ENCODE measurements around the gene CDH23.

CDH23 gene

DNA sequence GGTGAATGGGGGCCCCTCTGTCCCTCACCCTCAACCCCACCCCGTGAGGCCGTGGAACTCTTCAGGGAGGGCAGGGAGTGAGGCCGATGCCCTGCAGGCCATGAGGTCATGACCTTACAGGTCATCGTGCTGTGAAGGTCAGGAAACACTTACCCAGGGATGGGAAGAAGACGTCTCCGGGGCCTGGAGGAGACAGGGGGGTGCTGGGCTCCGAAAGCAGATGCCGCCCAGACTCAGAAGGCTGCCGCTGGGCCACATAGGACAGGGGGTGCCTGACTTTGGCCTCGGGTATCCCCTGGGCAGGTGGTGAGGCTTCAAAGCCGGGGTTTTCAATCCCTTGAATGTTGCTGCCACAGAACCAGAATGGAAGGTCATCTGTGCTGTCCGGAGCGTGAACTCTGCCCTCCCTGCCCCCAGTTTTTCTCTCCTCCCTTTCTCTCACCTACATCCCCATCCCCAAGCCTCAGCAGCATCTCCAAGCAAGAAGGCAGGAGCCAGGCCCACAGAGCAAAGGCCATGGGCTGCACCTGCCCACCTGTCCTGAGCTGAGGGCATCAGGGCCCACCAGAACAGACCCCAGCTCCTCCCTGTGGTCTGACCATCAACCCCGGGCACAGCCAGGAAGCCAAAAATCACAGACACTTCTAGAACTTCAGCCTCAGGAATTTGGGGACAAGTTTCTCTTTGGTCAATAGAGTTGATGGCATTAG is 354.9 kb downstream of the CDH23 start:
- DNase-seq, result no peak

DNA sequence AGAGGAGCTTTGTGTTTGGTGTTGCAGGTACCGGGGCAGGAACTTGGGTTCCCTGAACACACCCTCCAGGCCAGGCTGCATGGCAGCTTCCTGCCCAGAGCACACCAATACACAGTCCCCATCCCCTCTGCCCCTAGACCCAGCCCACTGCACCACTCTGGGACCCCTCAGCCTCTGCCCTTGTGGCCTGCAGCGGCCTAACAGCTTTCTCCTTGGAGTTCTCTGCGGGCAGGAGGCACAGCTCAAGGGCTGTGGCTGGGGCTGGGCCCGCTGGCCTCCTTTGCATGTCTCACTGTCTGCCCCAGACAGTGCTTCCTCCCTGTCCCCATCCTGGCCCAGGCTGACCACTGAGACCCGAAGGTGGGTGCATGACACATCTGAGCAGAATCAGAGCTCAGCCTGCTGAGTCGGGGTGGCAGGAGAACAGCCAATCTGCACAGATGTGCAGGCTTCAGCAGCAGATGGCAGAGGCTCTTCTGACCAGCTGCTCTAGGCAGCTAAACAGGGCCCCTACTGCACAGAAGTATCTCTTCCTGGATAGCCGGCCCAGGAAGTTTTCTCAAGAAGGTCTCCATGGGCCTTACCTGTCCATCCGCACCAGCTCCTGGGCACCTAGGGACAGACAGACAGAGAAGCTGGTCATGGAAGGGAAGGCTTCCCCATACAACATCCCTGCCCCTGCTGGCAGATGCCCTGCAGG is 355.8 kb downstream of the CDH23 start:
- no peak for DNase-seq

DNA sequence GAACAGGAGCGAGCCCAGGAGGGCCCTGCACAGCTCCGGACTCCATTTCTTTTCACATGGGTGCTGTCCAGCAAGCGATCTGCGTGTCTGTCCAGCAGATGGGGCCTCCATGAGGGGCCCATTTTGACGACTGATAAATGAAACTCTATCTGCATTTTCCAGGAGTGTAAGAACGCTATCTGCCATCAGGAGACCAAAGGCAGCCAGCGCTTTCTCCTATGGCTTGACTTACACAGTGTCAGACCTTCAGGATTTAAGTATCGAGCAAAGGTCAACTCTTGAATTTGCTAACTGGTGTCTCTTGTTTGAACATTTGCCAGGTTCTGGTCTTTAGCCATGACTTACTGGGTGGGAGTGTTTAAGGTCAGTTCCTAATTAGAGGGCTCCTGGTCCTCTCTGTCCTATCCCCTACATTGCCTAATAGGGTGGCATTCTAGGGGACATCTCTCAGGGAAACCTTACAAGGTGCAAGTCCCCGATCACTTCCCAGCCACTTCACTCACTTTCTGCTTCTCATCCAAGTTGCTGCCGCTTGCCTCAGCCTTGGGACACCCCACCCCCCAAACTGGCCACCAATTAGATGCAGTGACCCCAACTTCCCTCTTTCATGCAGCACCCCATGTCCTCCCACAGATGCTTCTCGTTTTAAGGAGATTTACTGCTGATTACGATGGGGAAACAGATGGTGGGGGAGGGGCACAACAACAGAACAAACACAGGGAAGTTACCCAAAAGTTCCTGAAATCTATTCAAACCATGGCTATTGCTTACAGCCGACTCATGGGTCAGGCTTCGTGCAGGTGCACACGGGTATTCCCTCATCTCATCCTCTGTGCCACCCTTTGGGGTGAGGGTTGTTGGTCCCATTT is 356.6 kb downstream of the CDH23 start:
- no peak for DNase-seq

DNA sequence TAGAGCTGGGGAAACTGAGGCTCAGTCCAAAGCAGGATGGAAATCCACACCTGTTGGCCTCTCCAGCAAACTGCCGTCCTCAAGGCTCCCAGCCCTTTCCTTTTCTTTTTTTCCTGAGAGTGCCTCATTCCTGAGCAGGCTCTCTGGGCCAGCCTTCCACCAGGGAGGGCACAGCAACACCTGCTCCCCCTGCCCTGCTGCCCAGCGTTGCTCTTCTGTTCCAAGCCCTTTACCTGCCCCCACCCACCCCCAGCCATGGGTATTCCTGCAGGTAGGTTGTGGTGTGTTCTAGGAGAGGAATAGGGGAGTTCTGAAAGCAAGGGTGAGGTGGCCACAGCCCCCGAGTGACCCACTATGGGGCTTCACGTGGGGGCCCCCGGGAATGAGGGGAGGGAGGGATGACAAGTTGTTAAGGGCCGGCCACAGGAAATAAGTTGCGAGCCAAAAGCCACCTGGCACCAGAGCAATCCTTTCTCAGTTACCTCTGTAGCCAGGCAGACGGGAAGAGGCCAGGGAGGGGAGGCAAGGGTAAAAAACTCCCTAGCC is 357.3 kb downstream of the CDH23 start:
- no peak for DNase-seq

DNA sequence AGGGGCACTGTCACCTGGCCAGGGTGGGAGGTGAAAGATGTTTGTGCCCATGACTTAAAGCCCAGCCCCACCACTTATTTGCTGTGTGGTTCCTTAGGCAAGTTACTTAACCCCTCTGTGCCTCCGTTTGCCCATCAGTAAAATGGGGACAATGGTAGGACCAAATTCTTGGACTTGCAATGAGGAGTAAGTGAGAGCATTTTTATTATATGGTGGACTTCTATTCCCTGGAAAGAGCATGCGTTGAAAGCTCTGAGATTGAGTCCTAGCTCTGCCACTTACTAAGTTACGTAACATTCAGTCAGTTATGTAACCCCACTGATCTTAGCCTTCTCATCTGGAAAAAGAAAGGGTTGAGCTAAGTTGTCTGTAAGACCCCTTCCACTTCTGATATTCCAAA is 357.8 kb downstream of the CDH23 start:
- no peak for DNase-seq

DNA sequence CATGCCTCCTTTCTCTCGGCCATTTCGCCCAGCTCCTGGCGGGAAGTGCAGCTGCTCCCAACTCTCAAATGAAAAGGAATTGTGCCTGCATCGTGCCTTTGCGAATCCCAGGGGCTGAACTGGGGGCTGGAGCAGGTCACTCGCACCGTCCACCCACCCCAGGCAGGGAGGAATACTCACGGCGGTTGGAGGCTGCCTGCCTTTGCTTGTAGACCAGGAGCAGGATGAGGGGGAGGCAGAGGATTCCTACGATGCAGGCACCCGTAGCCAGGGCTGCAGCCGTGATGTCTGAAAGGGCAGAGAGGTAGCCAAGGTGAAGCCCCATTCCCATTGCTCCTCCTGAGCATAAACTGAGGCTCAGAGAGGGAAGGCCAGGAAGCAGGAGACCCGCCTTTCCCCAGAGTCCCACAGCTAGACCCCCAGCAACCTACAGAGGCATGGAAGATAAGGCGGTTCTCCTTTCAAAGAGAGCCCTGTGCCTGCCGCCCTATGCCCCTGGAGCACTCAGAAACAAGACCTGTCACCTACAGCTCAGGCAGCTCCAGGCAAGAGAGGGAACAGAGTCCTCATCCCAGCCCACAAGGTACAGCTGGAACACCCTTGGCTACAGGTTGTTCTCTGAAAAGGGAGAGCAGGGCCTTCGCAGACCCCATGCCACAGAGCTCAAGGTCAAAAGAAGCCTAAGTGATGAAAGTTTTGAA is 358.6 kb downstream of the CDH23 start:
- DNase-seq, result no peak

DNA sequence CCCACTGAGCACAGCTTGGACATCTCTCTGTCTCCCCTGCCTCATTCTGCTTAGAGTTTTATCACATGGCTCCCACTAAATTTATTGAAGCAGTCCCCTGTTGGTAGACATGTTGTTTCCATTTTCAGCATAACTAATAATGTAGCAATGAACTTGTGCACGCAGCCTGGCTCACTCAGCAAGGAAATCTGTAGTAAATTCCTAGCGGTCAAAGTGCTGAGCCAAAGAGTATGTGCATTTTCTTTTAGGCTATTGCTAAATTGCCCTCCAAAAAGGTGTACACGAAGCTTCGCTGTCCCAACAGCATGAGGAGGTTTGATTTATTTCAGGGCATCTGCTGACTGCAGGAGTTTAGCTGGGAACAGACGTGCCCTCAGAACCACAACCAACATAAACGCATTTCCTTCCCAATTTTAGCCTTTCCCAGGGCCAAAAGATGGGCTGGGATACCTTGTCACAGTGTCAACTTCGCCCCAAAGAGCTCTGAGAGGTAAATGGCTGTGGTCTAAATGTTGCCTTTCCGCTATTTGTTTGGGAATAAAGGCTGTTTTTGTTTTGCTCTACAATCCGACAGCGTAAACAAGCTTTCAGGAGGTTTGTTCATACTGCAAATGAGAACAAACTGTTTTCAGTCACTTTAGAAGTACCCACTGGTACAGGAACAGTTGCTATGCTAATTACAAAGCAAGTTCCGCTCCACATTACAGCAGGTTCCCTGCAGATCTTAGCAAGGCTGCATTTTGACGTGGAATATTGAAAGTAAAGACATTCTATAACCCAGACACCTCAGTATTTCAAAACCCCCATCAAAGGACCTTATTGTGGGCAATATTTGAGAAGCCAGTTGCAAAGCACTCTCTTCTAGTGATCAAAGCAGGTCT is 359.8 kb downstream of the CDH23 start:
- DNase-seq, result no peak

DNA sequence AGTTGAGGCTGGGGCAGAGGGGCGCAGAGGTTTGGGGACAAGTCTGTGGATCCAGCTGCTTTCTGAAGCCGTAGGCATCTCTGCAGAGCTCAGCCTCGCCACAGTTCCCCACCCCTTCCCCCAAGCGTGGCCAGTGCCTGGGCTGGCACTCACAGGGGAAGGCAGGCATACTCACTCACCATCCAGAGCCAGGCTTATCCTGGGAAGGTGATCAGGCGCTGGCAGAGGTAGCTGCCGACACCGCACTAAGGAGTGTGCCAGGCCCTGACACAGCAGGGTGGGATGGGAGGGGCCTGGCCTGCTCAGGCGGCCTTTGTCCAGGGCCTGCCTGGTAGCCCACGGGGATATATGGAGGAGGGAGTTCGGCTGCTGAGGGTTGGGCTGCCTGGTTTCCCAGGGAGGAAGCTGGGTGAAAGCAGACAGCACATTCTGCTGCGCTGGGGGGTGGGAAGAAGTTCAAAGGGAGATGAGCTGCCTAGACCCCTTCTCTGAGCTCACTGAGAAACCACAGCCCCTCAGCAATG is 360.7 kb downstream of the CDH23 start:
- DNase-seq, result no peak

DNA sequence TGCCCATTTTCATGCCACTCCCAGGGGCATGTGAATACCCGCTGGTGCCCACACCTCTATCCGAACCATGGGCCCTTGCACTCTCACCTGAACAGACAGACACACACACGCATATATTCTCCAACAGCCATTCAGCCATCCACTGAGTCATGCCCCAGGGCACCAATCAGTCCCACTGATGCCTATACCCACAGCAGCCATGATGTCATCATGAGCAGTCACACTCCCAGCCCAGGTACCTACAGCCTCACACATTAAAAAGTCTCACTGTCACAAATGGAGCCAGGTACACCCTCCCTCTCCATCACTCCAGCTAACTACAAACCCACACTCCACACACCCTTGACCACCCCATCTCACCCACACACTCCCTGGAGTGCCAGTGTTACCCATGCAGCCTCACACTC is 364.4 kb downstream of the CDH23 start:
- no peak for DNase-seq

DNA sequence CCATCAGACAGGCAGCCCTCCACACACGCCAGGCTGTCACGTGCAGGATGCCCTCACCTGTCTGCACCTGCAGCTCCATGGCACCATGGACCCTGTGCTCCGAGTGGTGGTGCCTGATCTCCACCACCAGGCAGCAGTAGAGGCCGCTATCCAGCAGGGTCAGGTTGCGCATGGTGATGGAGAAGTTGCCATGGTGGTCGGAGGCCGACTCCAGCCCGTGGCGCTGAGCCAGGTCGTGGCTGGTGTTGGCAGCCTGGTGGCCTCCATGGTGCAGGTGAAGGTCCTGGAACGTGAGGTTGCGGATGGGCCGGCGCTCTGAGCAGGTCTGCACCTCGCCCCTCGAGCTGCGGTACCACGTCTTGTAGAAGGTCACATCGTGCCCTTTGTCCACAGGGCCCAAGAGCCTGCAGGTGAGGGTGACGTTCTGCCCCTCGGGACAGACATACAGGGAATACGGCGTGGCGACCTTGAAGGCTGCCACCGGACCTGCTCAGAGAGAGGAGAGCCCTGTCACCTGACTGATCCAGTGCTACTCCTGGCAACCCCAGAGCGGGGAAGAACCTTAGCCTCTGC is 364.9 kb downstream of the CDH23 start:
- no peak for DNase-seq

DNA sequence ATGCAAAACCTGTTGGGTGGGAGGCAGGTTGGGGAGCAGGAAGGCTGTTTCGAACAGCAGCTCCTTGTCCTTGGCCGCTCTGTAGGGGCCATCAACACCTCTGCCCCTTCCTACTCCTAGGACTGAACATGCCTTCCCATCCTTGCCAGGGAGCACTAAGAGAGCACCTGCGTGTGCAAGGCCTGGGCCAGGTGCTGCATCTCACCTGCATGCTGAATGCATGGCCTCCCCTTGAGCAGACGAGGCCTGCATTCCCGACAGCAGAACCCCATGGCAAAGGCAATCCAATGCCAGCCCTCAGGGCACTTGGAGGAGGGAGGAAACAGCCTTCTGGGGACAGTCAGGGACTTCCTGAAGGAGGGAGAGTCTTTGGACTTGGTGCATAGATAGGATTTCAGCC is 365.6 kb downstream of the CDH23 start:
- DNase-seq, result no peak

DNA sequence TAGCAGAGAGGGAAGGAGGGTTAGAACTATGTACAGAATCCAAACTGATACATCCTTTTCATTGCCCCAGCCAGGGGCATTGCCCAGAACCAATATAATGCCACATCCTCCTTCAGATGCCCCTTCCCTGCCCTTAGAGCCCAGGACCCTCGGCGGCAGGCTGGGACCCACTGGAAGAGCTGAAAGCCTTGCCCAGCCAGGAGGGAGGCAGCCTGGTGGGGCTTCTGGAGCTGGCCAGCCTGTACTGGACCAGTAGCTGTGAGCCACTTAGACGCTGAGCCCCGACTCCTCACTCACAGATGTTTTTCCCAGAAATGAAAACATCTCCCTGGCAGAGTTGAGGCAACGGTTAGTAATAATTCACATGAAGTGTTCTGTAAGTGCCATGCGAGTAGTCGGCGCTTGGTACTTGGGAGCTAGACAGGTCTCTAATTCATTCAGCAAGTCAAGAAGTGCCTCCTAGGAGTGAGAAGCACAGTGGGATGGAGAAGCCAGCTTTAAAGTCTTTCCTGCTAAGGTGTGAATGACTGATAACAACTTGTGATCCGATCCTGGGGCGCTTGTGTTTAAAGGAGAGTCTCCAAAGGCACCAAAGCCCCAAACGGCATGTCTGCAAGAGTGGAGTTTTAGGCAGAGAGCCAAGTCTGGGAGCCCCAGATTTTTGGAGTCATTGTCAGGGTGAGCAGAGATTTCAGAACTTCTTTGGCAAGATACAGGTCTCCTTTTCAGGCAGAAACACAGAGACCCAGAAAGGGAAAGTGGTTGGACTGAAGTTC is 366.8 kb downstream of the CDH23 start:
- no peak for DNase-seq

DNA sequence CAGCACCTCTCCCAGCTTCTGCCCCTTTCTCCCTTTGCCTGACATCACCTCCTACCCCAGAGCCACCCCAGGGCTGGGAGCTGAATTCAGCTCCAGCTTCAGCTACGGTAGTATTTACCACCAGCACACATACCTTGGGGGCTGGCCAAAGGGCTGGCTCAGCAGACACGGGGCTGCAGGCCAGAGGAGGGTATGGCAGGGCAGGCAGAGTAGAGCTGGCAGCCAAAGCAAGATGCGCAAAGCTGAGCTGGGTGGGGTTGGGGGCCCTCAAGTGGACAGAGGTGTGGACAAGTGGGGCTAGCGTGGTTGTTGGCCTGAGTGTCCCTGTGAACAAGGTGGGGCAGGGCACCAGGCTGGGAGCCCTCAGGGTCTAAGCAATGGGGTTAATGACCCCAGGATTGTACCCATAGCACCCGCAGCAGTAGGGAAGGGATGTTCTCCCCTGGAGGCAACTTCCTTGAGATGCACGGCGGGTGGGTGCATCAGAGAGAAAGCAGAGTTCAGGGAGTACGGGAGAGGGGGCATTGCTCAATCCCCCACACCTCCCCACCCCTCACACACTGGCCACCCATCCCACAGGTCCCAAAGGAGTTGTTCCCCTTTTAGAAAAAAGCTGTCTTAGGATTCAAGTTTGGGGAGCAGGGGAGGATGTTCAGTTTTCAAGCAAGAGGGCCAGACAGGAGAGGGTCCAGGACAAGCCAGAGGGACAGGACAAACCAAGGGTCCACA is 368.6 kb downstream of the CDH23 start:
- no peak for DNase-seq

DNA sequence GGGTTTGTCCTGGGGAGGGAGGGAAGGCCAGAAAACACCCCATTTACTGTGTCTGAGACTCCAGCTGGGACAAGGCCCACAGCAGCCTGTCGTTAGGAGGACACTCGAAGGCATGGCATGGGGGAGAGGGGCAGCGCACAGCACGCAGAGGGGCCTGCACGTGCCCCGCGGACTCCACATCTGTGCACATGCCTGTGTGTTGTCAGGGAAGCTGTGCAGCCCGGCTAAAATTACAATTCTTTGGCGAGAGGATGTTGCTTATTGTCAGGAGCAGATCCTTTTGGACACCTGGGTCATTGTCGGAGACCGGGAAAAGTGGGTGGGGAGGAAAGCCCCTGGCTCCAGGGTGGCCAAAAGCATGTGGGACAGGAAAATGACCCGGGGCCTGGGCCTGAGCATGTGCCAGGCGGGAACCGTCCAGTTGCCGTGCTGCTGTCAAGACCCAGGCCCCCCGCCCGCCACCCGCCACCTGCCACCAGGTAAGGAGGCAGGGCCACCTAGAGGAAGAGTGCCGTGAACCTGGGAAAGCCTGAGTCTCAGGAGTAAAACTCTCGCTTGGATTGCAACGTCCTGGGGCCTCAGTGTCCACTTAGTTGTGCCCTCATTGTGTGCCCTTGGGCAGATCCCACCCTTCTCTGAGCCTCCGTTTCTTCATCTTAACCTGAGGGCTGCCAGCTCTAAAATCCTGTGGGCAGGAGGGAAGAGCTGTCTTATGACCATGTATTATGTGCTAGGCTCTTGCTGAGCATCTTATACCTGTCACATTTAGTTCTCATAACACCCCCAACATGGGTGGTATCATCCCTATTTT is 369.4 kb downstream of the CDH23 start:
- DNase-seq, result no peak

DNA sequence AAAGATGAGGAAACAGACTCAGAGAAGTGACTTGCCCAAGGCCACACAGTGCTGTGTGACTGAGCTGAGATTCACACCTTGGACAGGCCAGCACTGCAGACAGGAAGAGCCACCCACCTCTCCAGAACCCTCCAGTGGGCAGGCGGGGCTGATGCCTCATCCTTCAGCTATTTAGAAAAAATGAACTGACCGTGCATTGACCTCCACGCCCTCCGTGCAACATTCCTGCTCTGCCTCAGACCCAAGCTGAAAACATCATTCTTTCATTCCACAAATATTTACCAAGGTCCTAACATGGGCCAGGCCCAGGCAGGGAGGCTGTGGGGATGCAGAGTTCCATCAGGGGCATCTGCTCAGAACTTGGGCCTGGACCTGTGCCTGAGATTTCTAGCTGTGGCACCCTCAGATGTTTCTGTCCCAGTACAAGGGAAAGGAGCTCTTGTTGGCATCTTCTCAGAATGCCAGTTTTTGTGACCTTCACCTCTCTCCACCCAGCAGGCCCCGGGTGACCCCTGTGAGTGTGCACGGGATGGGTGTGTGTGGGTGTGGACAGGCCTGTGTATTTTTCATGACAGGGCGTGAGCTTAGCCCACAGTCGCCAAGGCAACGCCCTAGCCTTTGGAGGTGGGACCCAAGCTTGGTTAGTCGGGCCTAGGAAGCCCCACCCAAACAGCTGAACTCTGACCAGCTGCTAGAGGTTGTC is 370.1 kb downstream of the CDH23 start:
- DNase-seq, result no peak

DNA sequence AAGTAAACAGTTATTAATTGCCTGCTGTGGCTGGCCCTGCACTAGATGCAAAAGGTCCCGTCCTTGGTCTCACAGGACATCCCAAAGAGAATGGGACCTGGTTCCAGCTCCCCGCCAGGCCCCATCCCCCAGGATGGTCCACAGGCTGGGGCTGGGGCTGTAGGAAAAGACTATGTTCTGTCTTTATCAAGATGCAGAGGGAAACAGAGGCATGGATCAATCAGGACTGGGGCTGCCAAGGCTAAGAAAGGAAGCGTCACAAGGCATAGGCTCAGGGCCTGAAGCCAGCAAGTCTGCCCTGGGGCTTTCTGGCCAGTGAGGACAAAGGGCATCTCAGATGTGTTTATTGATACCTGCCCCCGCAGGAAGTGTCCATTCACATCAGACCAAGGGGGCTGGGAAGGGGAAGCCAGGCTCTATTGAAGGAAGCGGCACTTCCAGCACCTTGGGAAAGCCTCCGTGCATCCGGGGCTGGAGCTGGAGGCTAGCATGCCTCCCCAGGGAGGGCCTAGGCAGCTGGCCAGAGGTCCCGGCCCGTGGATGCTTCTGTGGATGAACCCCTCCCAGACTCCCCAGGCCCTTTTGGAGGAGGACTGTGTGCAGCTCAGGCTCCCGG is 370.8 kb downstream of the CDH23 start:
- no peak for DNase-seq

DNA sequence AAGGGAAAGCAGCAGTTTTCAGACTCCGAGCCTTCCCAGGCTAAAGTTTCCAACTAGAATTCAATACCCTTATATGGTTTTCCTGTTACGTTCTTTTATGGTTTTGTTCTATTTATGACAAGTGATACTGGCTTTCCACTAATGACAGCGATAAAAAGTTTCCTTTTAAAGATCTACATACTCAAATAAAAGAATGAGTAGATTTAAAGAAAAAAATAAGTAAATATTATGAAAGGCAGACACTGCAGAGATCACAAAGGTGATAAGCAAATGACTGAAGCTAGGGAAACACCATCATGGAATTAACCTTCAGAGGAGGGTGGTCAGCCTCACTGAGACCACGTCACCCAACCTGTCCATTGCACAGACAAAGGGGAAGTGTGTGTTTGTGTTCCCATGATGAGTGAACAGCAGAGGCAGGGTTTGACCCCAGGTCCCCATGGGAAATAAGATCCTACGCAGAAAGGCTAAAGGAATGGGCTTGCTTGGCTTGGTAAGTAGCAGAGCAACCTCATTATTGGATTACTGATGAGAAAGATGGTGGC is 372.6 kb downstream of the CDH23 start:
- DNase-seq, result no peak
